Measurements from ENCODE around the gene RAP1A. TPM values are rescaled to one million over a fixed set of nuclear protein-coding genes. Genes with fewer than 3 reads are reported as not detected.
A peak's percentile ranks its signal among the peaks of the same experiment; 100 is the strongest.

The RAP1A gene
- total and polyA plus RNA-seq, 5 donors from 2014 or later, result 72.8 to 143 (median 83.1) TPM

GRCh38 chr1:111581166-111581565 is 38.4 kb upstream of the RAP1A start:
- Mint-ChIP-seq H3K27me3 (no peaks in the 10 kb centered on the region), H3K4me3 (no peak overlapping the region), H3K9me3 (no peaks in the 10 kb centered on the region), H3K27ac (no peak overlapping the region), H3K36me3 (no peaks in the 10 kb centered on the region), H3K4me1 (peaks cover 7 to 12% (median 10%) of the 10 kb centered on the region in 4 donors)
- DNase-seq, result no peak
- no peak for ATAC-seq (ENCODE audit: low read depth in 2 of 2)
- no peak overlapping the region for H3K27ac ChIP-seq (ENCODE audit: insufficient read depth, low read length, poor library complexity, severe bottlenecking)
- H3K27me3 ChIP-seq (ENCODE audit: control insufficient read depth, insufficient read depth, low read length), result no peaks in the 10 kb centered on the region
- no peaks in the 10 kb centered on the region for H3K9me3 ChIP-seq (ENCODE audit: control insufficient read depth in 2 of 2, low read length in 2 of 2)
- H3K4me1 ChIP-seq (ENCODE audit: control insufficient read depth, insufficient read depth, low read length, poor library complexity, severe bottlenecking), result peaks cover 9% of the 10 kb centered on the region
- H3K36me3 ChIP-seq (ENCODE audit: control insufficient read depth, insufficient read depth, low read length), result no peaks in the 10 kb centered on the region
- H3K4me3 ChIP-seq (ENCODE audit: low read depth, low read length), result no peak overlapping the region

- ATAC-seq (ENCODE audit: low read depth in 2 of 2), result no peak
- H3K27me3 Mint-ChIP-seq, result no peaks in the 10 kb centered on the region
- H3K4me3 Mint-ChIP-seq, result peak overlapping the region in 1 of 4 donors; percentile 10
- peaks cover 7 to 12% (median 10%) of the 10 kb centered on the region in 4 donors for H3K4me1 Mint-ChIP-seq
- no peaks in the 10 kb centered on the region for H3K9me3 Mint-ChIP-seq
- Histone ChIP-seq H3K4me1 (ENCODE audit: control insufficient read depth, insufficient read depth, low read length, poor library complexity, severe bottlenecking) (peaks cover 9% of the 10 kb centered on the region), H3K27me3 (ENCODE audit: control insufficient read depth, insufficient read depth, low read length) (no peaks in the 10 kb centered on the region), H3K9me3 (ENCODE audit: control insufficient read depth in 2 of 2, low read length in 2 of 2) (no peaks in the 10 kb centered on the region), H3K36me3 (ENCODE audit: control insufficient read depth, insufficient read depth, low read length) (no peaks in the 10 kb centered on the region), H3K27ac (ENCODE audit: insufficient read depth, low read length, poor library complexity, severe bottlenecking) (no peak overlapping the region), H3K4me3 (ENCODE audit: low read depth, low read length) (no peak overlapping the region)
- H3K27ac Mint-ChIP-seq, result no peak overlapping the region
- DNase-seq, result no peak
- no peaks in the 10 kb centered on the region for H3K36me3 Mint-ChIP-seq
Observed at GRCh38 chr1:111582016-111582415, 37.6 kb upstream of the RAP1A start.

GRCh38 chr1:111582644-111583618 is 36.7 kb upstream of the RAP1A start:
- no peaks in the 10 kb centered on the region for H3K27me3 Mint-ChIP-seq
- Histone ChIP-seq H3K27ac (ENCODE audit: insufficient read depth, low read length, poor library complexity, severe bottlenecking) (no peak overlapping the region), H3K9me3 (ENCODE audit: control insufficient read depth in 2 of 2, low read length in 2 of 2) (no peaks in the 10 kb centered on the region), H3K36me3 (ENCODE audit: control insufficient read depth, insufficient read depth, low read length) (no peaks in the 10 kb centered on the region), H3K27me3 (ENCODE audit: control insufficient read depth, insufficient read depth, low read length) (no peaks in the 10 kb centered on the region), H3K4me3 (ENCODE audit: low read depth, low read length) (no peak overlapping the region), H3K4me1 (ENCODE audit: control insufficient read depth, insufficient read depth, low read length, poor library complexity, severe bottlenecking) (peaks cover 9% of the 10 kb centered on the region)
- no peaks in the 10 kb centered on the region for H3K9me3 Mint-ChIP-seq
- DNase-seq (no peak), ATAC-seq (ENCODE audit: low read depth in 2 of 2) (peak in 1 of 2 donors; percentile 31)
- peak overlapping the region in 1 of 3 donors; percentile 7 for H3K27ac Mint-ChIP-seq
- H3K4me1 Mint-ChIP-seq, result peaks cover 7 to 12% (median 10%) of the 10 kb centered on the region in 4 donors
- H3K4me3 Mint-ChIP-seq, result no peak overlapping the region
- no peaks in the 10 kb centered on the region for H3K36me3 Mint-ChIP-seq

- no peaks in the 10 kb centered on the region for H3K27me3 Mint-ChIP-seq
- H3K4me3 Mint-ChIP-seq, result no peak overlapping the region
- H3K9me3 ChIP-seq (ENCODE audit: control insufficient read depth in 2 of 2, low read length in 2 of 2), result no peaks in the 10 kb centered on the region
- DNase-seq (no peak), ATAC-seq (ENCODE audit: low read depth in 2 of 2) (no peak)
- H3K36me3 ChIP-seq (ENCODE audit: control insufficient read depth, insufficient read depth, low read length), result no peaks in the 10 kb centered on the region
- no peak overlapping the region for H3K27ac Mint-ChIP-seq
- H3K27ac ChIP-seq (ENCODE audit: insufficient read depth, low read length, poor library complexity, severe bottlenecking), result no peak overlapping the region
- H3K4me3 ChIP-seq (ENCODE audit: low read depth, low read length), result no peak overlapping the region
- H3K36me3 Mint-ChIP-seq, result no peaks in the 10 kb centered on the region
- H3K4me1 Mint-ChIP-seq, result peaks cover 7 to 14% (median 11%) of the 10 kb centered on the region in 4 donors
- H3K4me1 ChIP-seq (ENCODE audit: control insufficient read depth, insufficient read depth, low read length, poor library complexity, severe bottlenecking), result peaks cover 18% of the 10 kb centered on the region
- no peaks in the 10 kb centered on the region for H3K9me3 Mint-ChIP-seq
- no peaks in the 10 kb centered on the region for H3K27me3 ChIP-seq (ENCODE audit: control insufficient read depth, insufficient read depth, low read length)
Observed at GRCh38 chr1:111585447-111586086, 34.0 kb upstream of the RAP1A start.

GRCh38 chr1:111586112-111586511 is 33.5 kb upstream of the RAP1A start:
- no peak overlapping the region for H3K4me3 ChIP-seq (ENCODE audit: low read depth, low read length)
- no peaks in the 10 kb centered on the region for H3K9me3 ChIP-seq (ENCODE audit: control insufficient read depth in 2 of 2, low read length in 2 of 2)
- Mint-ChIP-seq H3K4me1 (peaks cover 4 to 17% (median 8%) of the 10 kb centered on the region in 4 donors), H3K4me3 (no peak overlapping the region), H3K27ac (no peak overlapping the region), H3K27me3 (no peaks in the 10 kb centered on the region), H3K36me3 (no peaks in the 10 kb centered on the region), H3K9me3 (no peaks in the 10 kb centered on the region)
- no peaks in the 10 kb centered on the region for H3K36me3 ChIP-seq (ENCODE audit: control insufficient read depth, insufficient read depth, low read length)
- no peak for ATAC-seq (ENCODE audit: low read depth in 2 of 2)
- no peaks in the 10 kb centered on the region for H3K27me3 ChIP-seq (ENCODE audit: control insufficient read depth, insufficient read depth, low read length)
- DNase-seq, result no peak
- H3K27ac ChIP-seq (ENCODE audit: insufficient read depth, low read length, poor library complexity, severe bottlenecking), result no peak overlapping the region
- peaks cover 18% of the 10 kb centered on the region for H3K4me1 ChIP-seq (ENCODE audit: control insufficient read depth, insufficient read depth, low read length, poor library complexity, severe bottlenecking)

- no peak for ATAC-seq (ENCODE audit: low read depth in 2 of 2)
- no peak overlapping the region for H3K4me3 Mint-ChIP-seq
- Histone ChIP-seq H3K27me3 (ENCODE audit: control insufficient read depth, insufficient read depth, low read length) (no peaks in the 10 kb centered on the region), H3K27ac (ENCODE audit: insufficient read depth, low read length, poor library complexity, severe bottlenecking) (no peak overlapping the region), H3K9me3 (ENCODE audit: control insufficient read depth in 2 of 2, low read length in 2 of 2) (no peaks in the 10 kb centered on the region), H3K4me1 (ENCODE audit: control insufficient read depth, insufficient read depth, low read length, poor library complexity, severe bottlenecking) (peaks cover 20% of the 10 kb centered on the region), H3K36me3 (ENCODE audit: control insufficient read depth, insufficient read depth, low read length) (no peaks in the 10 kb centered on the region), H3K4me3 (ENCODE audit: low read depth, low read length) (no peak overlapping the region)
- H3K36me3 Mint-ChIP-seq, result no peaks in the 10 kb centered on the region
- peaks cover 5 to 22% (median 14%) of the 10 kb centered on the region in 4 donors for H3K4me1 Mint-ChIP-seq
- no peak overlapping the region for H3K27ac Mint-ChIP-seq
- no peaks in the 10 kb centered on the region for H3K9me3 Mint-ChIP-seq
- DNase-seq, result no peak
- H3K27me3 Mint-ChIP-seq, result no peaks in the 10 kb centered on the region
Observed at GRCh38 chr1:111587509-111588174, 31.9 kb upstream of the RAP1A start.

GRCh38 chr1:111591937-111592336 is 27.7 kb upstream of the RAP1A start:
- Histone ChIP-seq H3K27ac (ENCODE audit: insufficient read depth, low read length, poor library complexity, severe bottlenecking) (peak overlapping the region; percentile 77), H3K9me3 (ENCODE audit: control insufficient read depth in 2 of 2, low read length in 2 of 2) (no peaks in the 10 kb centered on the region), H3K27me3 (ENCODE audit: control insufficient read depth, insufficient read depth, low read length) (no peaks in the 10 kb centered on the region), H3K4me1 (ENCODE audit: control insufficient read depth, insufficient read depth, low read length, poor library complexity, severe bottlenecking) (peaks cover 59% of the 10 kb centered on the region), H3K36me3 (ENCODE audit: control insufficient read depth, insufficient read depth, low read length) (no peaks in the 10 kb centered on the region), H3K4me3 (ENCODE audit: low read depth, low read length) (no peak overlapping the region)
- no peak for DNase-seq
- H3K4me1 Mint-ChIP-seq, result peaks cover 12 to 64% (median 40%) of the 10 kb centered on the region in 4 donors
- no peaks in the 10 kb centered on the region for H3K36me3 Mint-ChIP-seq
- no peaks in the 10 kb centered on the region for H3K9me3 Mint-ChIP-seq
- H3K27me3 Mint-ChIP-seq, result no peaks in the 10 kb centered on the region
- no peak for ATAC-seq (ENCODE audit: low read depth in 2 of 2)
- H3K4me3 Mint-ChIP-seq, result peak overlapping the region in 1 of 4 donors; percentile 91
- peak overlapping the region; percentile 75 to 92 (median 84) for H3K27ac Mint-ChIP-seq

Data from CD4-positive, CD25-positive, alpha-beta regulatory T cell (primary cell).